Fibroblast of villous mesenchyme (primary cell): ENCODE measurements around the gene GPR37L1. TPM values are rescaled to one million over a fixed set of nuclear protein-coding genes. Genes with fewer than 3 reads are reported as not detected.

Source experiments
- DNase-seq: peaks from one replicate; pipeline ENCODE4 v3.0.0-alpha.2; 2010; ENCODE audit warnings: low read depth
- H3K4me3 ChIP-seq: 2 replicates; pipeline ENCODE4 v1.5.1; 2011; ENCODE audit warnings: low read depth, mild to moderate bottlenecking, low read length
- total RNA-seq: library from RNA; depleted of rRNA; stranded (reverse); fragments of >200 nt; gene quantifications from 2 replicates; pipeline ENCODE4 v1.2.3, GENCODE V29; 2012
- TF ChIP-seq, protein P1 (sequence below): IDR thresholded peaks from 2 replicates; pipeline ENCODE4 v1.5.1; 2012; ENCODE audit warnings: low read depth, mild to moderate bottlenecking, low read length; ENCODE audit not compliant: insufficient read depth

Gene GPR37L1
- total RNA-seq, 1 donor, result under 0.01 TPM

DNA sequence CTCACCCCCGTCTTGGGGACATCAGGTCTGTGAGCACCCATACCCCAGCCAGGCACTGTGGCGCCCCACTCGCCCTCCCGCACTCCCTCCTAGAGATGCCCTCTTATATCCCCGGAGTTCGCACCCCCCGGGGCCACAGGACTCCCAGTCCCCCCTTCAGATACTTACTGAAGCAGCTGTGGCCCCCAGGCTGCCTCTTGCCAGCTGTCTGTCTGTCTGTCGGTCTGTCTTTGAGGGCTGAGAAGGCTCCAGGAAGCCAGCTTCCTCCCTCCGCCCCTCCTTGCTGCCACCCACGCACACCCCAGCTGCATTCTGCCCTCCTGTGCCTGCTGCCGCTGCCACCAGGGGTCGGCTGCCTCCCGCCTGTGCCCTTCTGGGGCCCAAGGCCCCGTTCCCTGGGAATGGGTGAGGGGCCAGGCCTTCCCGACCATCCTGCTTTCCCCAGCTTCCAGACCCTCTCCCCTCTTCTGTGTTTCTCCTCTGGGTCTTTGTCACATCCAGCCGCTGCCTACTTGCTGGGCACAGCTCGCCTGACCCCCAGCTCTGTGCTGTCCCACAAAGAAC, 37.7 kb downstream of the GPR37L1 start, which contains the start of gene PTPN7:
Gene PTPN7 (minus strand): TSS at position 226 of the 564 bp plus-strand sequence. CDS start 1,200 bp downstream, outside the sequence.
- no peak within 1 kb of the TSS for H3K4me3 ChIP-seq
- no peak for DNase-seq
- TF ChIP-seq, protein P1, sequence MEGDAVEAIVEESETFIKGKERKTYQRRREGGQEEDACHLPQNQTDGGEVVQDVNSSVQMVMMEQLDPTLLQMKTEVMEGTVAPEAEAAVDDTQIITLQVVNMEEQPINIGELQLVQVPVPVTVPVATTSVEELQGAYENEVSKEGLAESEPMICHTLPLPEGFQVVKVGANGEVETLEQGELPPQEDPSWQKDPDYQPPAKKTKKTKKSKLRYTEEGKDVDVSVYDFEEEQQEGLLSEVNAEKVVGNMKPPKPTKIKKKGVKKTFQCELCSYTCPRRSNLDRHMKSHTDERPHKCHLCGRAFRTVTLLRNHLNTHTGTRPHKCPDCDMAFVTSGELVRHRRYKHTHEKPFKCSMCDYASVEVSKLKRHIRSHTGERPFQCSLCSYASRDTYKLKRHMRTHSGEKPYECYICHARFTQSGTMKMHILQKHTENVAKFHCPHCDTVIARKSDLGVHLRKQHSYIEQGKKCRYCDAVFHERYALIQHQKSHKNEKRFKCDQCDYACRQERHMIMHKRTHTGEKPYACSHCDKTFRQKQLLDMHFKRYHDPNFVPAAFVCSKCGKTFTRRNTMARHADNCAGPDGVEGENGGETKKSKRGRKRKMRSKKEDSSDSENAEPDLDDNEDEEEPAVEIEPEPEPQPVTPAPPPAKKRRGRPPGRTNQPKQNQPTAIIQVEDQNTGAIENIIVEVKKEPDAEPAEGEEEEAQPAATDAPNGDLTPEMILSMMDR, result no peak

DNA sequence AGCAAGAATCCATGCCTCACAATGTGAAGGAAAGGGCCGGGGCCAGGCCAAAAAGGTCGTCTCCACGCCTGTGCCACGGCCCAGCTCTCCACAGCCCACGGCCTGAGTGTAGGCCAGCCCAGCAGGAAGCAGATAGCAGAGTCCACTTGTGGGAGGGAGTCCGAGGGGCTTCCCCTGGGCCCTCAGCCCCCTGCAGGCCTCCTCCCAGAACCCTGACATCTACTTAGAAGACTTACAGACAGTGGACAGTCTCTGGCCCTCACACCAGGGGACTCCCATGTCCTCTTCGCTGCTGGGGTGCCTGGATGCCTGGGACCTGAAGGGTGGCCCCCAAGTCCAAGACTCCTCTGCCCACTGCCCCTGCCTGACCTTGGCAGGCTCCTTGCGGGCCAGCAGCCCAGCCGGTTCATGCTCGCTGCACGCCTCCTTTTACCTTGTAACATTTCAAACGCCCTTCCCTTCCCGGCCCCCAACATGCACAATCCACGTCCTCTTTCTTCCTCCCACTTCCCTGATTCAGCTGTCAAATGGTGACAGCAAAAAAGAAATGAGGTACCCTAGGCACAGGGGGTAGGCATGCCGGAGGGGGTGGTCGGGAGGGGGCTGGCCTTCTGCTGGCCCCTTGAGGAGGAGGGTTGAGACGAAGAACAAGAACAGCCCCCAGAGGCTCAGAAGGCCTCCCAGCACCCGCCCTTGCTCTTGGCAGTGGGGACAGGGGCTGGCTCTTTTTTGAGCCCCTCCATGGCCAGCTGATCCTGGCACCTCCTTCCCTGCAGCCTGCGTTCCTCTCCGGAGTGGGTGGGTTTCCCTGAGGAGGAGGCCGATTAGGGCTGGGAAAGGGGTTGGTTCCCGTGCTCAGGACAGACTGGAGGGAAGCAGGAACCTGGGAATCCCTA, 38.7 kb downstream of the GPR37L1 start:
- DNase-seq, result no peak
- H3K4me3 ChIP-seq, result no peak overlapping the region
- TF ChIP-seq, protein P1, result no peak

DNA sequence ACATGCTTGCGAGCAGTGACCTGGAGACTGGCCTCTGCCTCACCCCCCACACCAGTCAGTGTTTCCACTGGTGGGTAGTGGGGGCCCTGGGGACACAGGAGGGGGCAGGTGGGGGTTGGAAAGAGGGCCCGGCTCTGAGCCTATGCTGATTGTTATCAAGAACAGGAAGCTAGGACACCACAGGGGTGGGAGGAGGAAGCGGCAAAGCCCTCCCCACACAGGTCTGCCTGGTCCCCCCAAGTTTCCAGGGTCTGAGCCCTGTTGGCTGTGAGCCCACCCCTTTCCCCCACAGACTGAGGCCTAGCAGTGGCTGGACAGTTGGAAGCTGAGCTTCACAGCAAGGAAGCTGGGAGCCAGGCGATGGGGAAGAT, 39.3 kb downstream of the GPR37L1 start:
- TF ChIP-seq, protein P1, result no peak
- H3K4me3 ChIP-seq, result no peak overlapping the region
- DNase-seq, result no peak

DNA sequence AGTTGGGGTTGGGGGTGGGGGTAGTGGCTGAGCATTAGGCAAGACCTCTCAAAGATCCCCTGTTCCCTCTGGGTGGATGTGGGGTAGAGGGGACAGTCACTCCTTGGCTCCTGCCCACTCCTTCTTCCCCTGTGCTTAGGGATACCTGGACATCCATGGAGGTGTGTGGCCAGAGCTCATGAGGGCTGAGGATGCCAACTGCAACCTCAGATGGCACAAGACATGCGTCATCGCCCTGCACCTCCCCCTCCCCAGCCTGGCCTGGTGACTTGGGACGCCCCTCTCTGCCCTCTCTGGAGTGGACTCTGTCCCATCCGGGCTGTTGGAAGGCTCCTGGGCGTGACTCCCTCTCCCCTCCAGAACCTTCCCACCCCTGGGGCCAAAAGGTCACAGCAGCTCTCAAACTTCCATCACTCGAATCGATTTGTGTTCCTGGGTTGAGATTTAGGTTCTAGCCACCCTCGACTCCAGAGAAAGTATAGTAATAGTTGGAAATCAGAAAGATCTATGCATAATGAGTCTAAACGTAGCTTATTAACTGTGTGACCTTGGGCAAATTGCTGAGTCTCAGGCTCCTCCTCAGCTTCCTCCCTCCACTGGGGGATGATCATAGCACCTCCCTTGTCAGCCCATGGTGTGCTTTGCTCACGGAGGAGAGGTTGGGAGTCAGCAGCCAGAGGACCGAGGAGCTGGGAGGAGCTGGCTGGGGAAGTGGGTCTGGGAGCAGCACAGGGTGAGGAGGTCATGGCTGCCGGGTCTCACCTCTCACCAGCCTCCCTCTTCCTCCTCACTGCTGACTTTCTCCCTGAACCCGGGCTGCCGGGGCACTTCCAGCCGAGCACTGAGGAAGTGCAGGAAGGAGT, 39.9 kb downstream of the GPR37L1 start:
- no peak overlapping the region for H3K4me3 ChIP-seq
- TF ChIP-seq, protein P1, result no peak
- no peak for DNase-seq

DNA sequence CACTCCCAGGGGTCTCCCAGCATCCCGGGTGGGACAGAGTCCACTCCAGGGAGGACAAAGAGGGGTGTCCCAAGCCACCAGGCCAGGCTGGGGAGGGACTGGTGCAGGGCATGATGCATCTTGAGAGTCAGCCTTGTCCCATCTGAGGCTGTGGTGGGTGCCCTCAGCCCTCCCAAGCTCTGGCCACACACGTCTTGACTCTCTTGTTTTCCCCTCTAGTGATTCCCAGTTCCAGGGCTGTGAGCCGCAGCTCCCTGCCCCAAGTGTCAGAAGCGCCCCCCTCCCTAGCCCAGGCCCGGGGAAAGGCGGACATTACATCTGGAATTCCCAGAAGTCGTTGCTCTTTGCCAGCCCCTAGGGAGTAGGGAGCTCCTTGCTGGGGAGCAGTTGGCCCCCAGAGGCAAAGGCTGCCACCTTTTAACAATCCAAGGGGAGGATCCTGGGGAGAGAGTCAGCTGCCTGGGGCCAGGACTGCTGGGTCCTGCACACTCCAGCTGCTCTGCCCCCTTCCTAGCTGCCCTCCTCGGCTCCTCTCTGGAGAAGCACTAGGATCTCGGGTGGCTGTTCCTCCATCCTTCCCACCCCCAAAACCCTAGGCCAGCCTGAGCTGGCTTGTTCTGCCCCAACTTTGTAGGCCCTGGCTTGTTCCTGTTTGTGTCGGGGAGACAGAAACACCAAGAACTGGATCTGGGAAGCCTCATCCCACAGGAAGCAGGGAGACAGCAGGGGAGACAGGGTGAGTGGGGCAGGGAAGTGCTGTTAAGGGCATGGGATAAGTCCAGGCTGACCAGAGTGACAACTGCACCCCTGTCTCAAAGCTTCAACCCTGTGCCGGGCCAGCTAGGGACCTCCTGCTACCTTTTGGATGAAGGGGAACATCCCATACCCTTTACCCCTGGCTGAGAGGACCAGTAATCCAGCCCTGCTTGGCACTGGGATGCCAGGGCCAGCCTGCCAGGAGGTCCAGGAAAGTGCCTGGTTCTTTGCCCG, 40.9 kb downstream of the GPR37L1 start:
- no peak overlapping the region for H3K4me3 ChIP-seq
- DNase-seq, result no peak
- TF ChIP-seq, protein P1, result no peak
